ENCODE measurements around the gene PPP2R5C. TPM values are rescaled to one million over a fixed set of nuclear protein-coding genes. Genes with fewer than 3 reads are reported as not detected.
"Not testable (repeated sequence)": the region's sequence is repeated elsewhere in the genome, so short reads cannot be mapped to it uniquely, and the experiment has no call there.

Gene PPP2R5C
- total and polyA plus RNA-seq, 2 of the 4 experiments (the other 2 are of a cell fraction) = 65.9 to 78.7 TPM

- H3K9ac ChIP-seq (ENCODE audit: low read depth, low read length); H3K56ac ChIP-seq (ENCODE audit: extremely low read depth, insufficient read depth, low read length); H3K27ac ChIP-seq (ENCODE audit: insufficient read depth, low read length); H3K9me1 ChIP-seq (ENCODE audit: insufficient read depth, low read length); H3K27me3 ChIP-seq (ENCODE audit: control insufficient read depth, insufficient read depth, low read length); DNase-seq; H4K91ac ChIP-seq (ENCODE audit: insufficient read depth, low read depth, low read length); H3K4me2 ChIP-seq (ENCODE audit: low read depth, low read length); H2BK120ac ChIP-seq (ENCODE audit: low read depth, low read length); dilution Hi-C loops (cut with HindIII; ENCODE audit: low sequenced_read_pairs, unreplicated experiment); H3K23ac ChIP-seq (ENCODE audit: low read depth, low read length); H2AK5ac ChIP-seq (ENCODE audit: low read depth, low read length); CTCF ChIA-PET; BruUV-seq (replicated peaks); H3K4me3 ChIP-seq (ENCODE audit: insufficient read depth, low read depth, low read length); in situ Hi-C loops (cut with MboI; ENCODE audit: low sequenced_read_pairs); H2BK5ac ChIP-seq (ENCODE audit: low read depth, low read length, poor library complexity, severe bottlenecking); H3K36me3 ChIP-seq (ENCODE audit: control insufficient read depth, insufficient read depth, low read length); H3K79me1 ChIP-seq (ENCODE audit: low read depth in 1 of 2, low read length in 2 of 2); H2AK9ac ChIP-seq (replicated peaks; ENCODE audit: low read depth, low read length, poor library complexity); H2AFZ ChIP-seq (replicated peaks; ENCODE audit: low read length, poor library complexity); intact Hi-C loops (cut with micrococcal nuclease); H3K18ac ChIP-seq (ENCODE audit: low read depth, low read length); POLR2A ChIA-PET (ENCODE audit: unreplicated experiment); H3K14ac ChIP-seq (replicated peaks; ENCODE audit: low read depth, low read length); H3K4ac ChIP-seq (ENCODE audit: low read depth, low read length); H2BK15ac ChIP-seq (ENCODE audit: low read depth, low read length); H3K9me3 ChIP-seq (ENCODE audit: control insufficient read depth, insufficient read depth, low read length); H4K8ac ChIP-seq (ENCODE audit: low read depth in 2 of 2, low read length in 2 of 2); H3K4me1 ChIP-seq (ENCODE audit: control insufficient read depth, insufficient read depth, low read length); H2BK20ac ChIP-seq (ENCODE audit: low read depth, low read length); H4K5ac ChIP-seq (ENCODE audit: low read depth, low read length); ATAC-seq (ENCODE audit: low read depth); H4K20me1 ChIP-seq (ENCODE audit: insufficient read depth, low read length): not testable (repeated sequence)
- no CpG with 5 or more reads among the region's 4 CpGs for WGBS, 2 experiments (ENCODE audit: extremely low coverage in 2 of 2, insufficient read length in 1 of 2)
These were observed 31.4 kb upstream of the PPP2R5C start for GRCh38 chr14:101730157-101730556.
